Esophagus muscularis mucosa (tissue), 4 donors: ENCODE data around the gene XRCC4.

ENCODE experiments used
- CTCF ChIP-seq, 3 experiments: fragments of 200-600 bp in 2 of 3; fragments of 450-650 bp in 1 of 3; sonication (generic) in 2 of 3; IDR thresholded peaks; one replicate each; pipeline ENCODE4 v1.5.1; 2017 to 2019; ENCODE audit warnings: antibody characterized with exemption in 3 of 3, mild to moderate bottlenecking in 2 of 3, moderate library complexity in 1 of 3
- EP300 ChIP-seq: sonication (generic); formaldehyde crosslinking; IDR thresholded peaks from one replicate; pipeline ENCODE4 v1.6.1; 2017; ENCODE audit warnings: antibody characterized with exemption
- POLR2A ChIP-seq: fragments of 450-650 bp; IDR thresholded peaks from one replicate; pipeline ENCODE4 v1.6.1; 2017; ENCODE audit warnings: antibody characterized with exemption, moderate library complexity, mild to moderate bottlenecking, low read depth
- POLR2AphosphoS5 ChIP-seq, 2 donors: sonication (generic); formaldehyde crosslinking; IDR thresholded peaks; one replicate each; pipeline ENCODE4 v1.6.1; 2017; ENCODE audit warnings: antibody characterized with exemption in 2 of 2

- TF ChIP-seq CTCF (IDR thresholded peaks at IDR 0.05) (no peak), EP300 (no peak), POLR2A (no peak), POLR2AphosphoS5 (IDR thresholded peaks at IDR 0.05) (no peak)
Measured at GRCh38 chr5:83096660-83097339, 19.5 kb downstream of the XRCC4 start.
